ENCODE data around the gene COG1. TPM values are rescaled to one million over a fixed set of nuclear protein-coding genes. Genes with fewer than 3 reads are reported as not detected.

COG1 gene
- total and polyA plus RNA-seq, 2 of the 8 experiments (the other 6 are each of a cell fraction or from before 2014, with no cell fraction given): 11.0 to 19.5 TPM

GRCh38 chr17:73231841-73232586 lies 39.2 kb downstream of the COG1 start:
- Histone ChIP-seq H3K27ac (ENCODE audit: low read depth, low read length) (peak overlapping the region; percentile 74), H4K20me1 (replicated peaks in 1 of 2; ENCODE audit: control insufficient read depth in 1 of 2, insufficient read depth in 2 of 2, low read length in 2 of 2) (peaks cover 2 to 7% of the 10 kb centered on the region in 2 experiments), H2BK12ac (ENCODE audit: low read depth, low read length) (no peak overlapping the region), H3K23ac (ENCODE audit: insufficient read length) (no peak overlapping the region), H3K9ac (replicated peaks in 1 of 4; ENCODE audit: extremely low read depth in 1 of 4, low read depth in 3 of 4, low read length in 3 of 4) (peak overlapping the region; percentile 67 to 90 (median 73)), H3K18ac (ENCODE audit: extremely low read depth, low read length) (peak overlapping the region; percentile 15; the same call in 1 of the 2 replicates), H3K4me1 (replicated peaks in 1 of 4; ENCODE audit: control insufficient read depth in 3 of 4, insufficient read depth in 4 of 4, low read length in 3 of 4) (peaks cover 0 to 9% (median 4%) of the 10 kb centered on the region in 4 experiments; a peak in 5 of 7 replicates), H4K5ac (ENCODE audit: insufficient read length, low read depth, low read length) (peak overlapping the region; percentile 79), H2AFZ (ENCODE audit: low read length) (no peak overlapping the region), H3K23me2 (ENCODE audit: low read depth, low read length) (peaks cover 6% of the 10 kb centered on the region), H2BK120ac (replicated peaks; ENCODE audit: low read depth, low read length) (no peak overlapping the region), H3K27me3 (replicated peaks in 1 of 4; ENCODE audit: control insufficient read depth in 3 of 4, extremely low read depth in 1 of 4, insufficient read depth in 3 of 4, low read length in 3 of 4) (no peaks in the 10 kb centered on the region), H3K56ac (replicated peaks; ENCODE audit: insufficient read length, low read depth, low read length) (peak overlapping the region; percentile 83), H3K36me3 (ENCODE audit: control insufficient read depth in 2 of 4, insufficient read depth in 4 of 4, low read length in 3 of 4) (peaks cover 8 to 19% (median 15%) of the 10 kb centered on the region in 4 experiments; a peak in 6 of 8 replicates), H4K8ac (ENCODE audit: extremely low read depth, insufficient read depth, low read length) (peak overlapping the region; percentile 73; the same call in 1 of the 2 replicates), H2BK15ac (ENCODE audit: low read length) (no peak overlapping the region), H3K79me2 (ENCODE audit: control insufficient read depth in 1 of 2, insufficient read depth in 2 of 2, low read length in 2 of 2) (peaks cover 10 to 65% of the 10 kb centered on the region in 2 experiments), H2BK5ac (ENCODE audit: low read depth, low read length) (peak overlapping the region; percentile 82; the same call in 1 of the 2 replicates), H2AK5ac (ENCODE audit: low read depth, low read length) (no peak overlapping the region), H3K4ac (replicated peaks; ENCODE audit: insufficient read length, low read depth, low read length) (no peak overlapping the region), H3K4me3 (ENCODE audit: extremely low read depth in 1 of 4, insufficient read depth in 2 of 4, low read depth in 3 of 4, low read length in 4 of 4) (peak overlapping the region; percentile 90 to 94 (median 92)), H3K79me1 (ENCODE audit: low read depth, low read length) (peaks cover 4% of the 10 kb centered on the region; the same call in 1 of the 2 replicates), H2BK20ac (ENCODE audit: low read length) (no peak overlapping the region), H4K91ac (replicated peaks; ENCODE audit: insufficient read length, low read length) (peak overlapping the region; percentile 38), H3K4me2 (ENCODE audit: insufficient read depth in 1 of 2, low read depth in 2 of 2, low read length in 2 of 2) (peak overlapping the region; percentile 91 to 99), H3K9me3 (ENCODE audit: insufficient read depth in 2 of 2, low read depth in 1 of 2, low read length in 1 of 2) (no peaks in the 10 kb centered on the region), H3K14ac (ENCODE audit: insufficient read length) (no peak overlapping the region)
- peak; percentile 93 to 99 for DNase-seq (ENCODE audit: low read depth in 1 of 2, low spot score in 2 of 2)
- POLR2A ChIA-PET (ENCODE audit: partially characterized antibody): interaction anchor here (0.6 to 2.5 kb wide), 22 partner anchors 9 to 129 kb away, joined by 3 to 18 read pairs (median 5); partner anchors contain the start of genes COG1 and SSTR2
- FAIRE-seq: no peak
- CTCF ChIA-PET (ENCODE audit: partially characterized antibody): interaction anchor here (1.0 to 2.8 kb wide), 10 partner anchors 16 to 508 kb away, joined by 3 to 10 read pairs (median 4); partner anchors contain the start of genes CDC42EP4 and COG1
- WGBS, 2 experiments (ENCODE audit: extremely low coverage in 1 of 2, insufficient coverage in 1 of 2, insufficient read length in 1 of 2, insufficient replicate concordance in 2 of 2, low coverage in 1 of 2, low lambda C conversion rate in 2 of 2, missing lambda C conversion rate in 1 of 2): 1% methylated on average over 28 of the region's 63 CpGs; no CpG with 5 or more reads in 1 of the 2 experiments
- peak; percentile 63 for TF ChIP-seq MAX (IDR thresholded peaks at IDR 0.05)
- TF ChIP-seq JUND (IDR thresholded peaks at IDR 0.05; ENCODE audit: low read length): peak; percentile 72
- no peak for TF ChIP-seq USF2 (IDR thresholded peaks at IDR 0.05; ENCODE audit: low read length)
- peak in 1 of 2 experiments; percentile 75; a peak in 2 of 4 replicates for TF ChIP-seq SIN3A (conservative IDR thresholded peaks at IDR 0.05 in 1 of 2, IDR thresholded peaks at IDR 0.05 in 1 of 2; ENCODE audit: low read depth in 1 of 2, low read length in 2 of 2)
- TF ChIP-seq PHF8 (conservative IDR thresholded peaks at IDR 0.05; ENCODE audit: low read depth, low read length): peak; percentile 56; the same call in 1 of the 2 replicates
- no peak for TF ChIP-seq TAF7 (optimal IDR thresholded peaks at IDR 0.05; ENCODE audit: borderline replicate concordance, low read depth, low read length)
- peak; percentile 74 for TF ChIP-seq ASH2L (IDR thresholded peaks at IDR 0.05; ENCODE audit: low read length)
- peak; percentile 67; the same call in 1 of the 2 replicates for TF ChIP-seq POLR2AphosphoS5 (IDR thresholded peaks at IDR 0.05; ENCODE audit: low read depth, low read length)
- no peak for TF ChIP-seq TCF12 (IDR thresholded peaks at IDR 0.05; ENCODE audit: low read depth, low read length)
- peak; percentile 67; the same call in 1 of the 2 replicates for TF ChIP-seq TAF1 (IDR thresholded peaks at IDR 0.05; ENCODE audit: low read depth, low read length)
